ENCODE data around the gene TDRD7.
"Not testable (repeated sequence)": the region's sequence is repeated elsewhere in the genome, so short reads cannot be mapped to it uniquely, and the experiment has no call there.

Gene TDRD7

GRCh38 chr9:97418880-97419279 lies 7.0 kb downstream of the TDRD7 start:
- in situ Hi-C loops (cut with HindIII; ENCODE audit: low sequenced_read_pairs) = loop anchor here (10.0 kb wide), 1 partner anchor 196 kb away; no protein-coding TSS in a partner anchor

GRCh38 chr9:97419309-97419867 lies 7.5 kb downstream of the TDRD7 start:
- in situ Hi-C loops (cut with HindIII; ENCODE audit: low sequenced_read_pairs) = loop anchor here (10.0 kb wide), 1 partner anchor 195 kb away; no protein-coding TSS in a partner anchor

- in situ Hi-C loops (cut with HindIII; ENCODE audit: low sequenced_read_pairs) = no loop called here
These were observed 13.6 kb downstream of the TDRD7 start for GRCh38 chr9:97425336-97425972.

GRCh38 chr9:97425973-97426336 lies 14.1 kb downstream of the TDRD7 start:
- in situ Hi-C loops (cut with HindIII; ENCODE audit: low sequenced_read_pairs) = no loop called here

- in situ Hi-C loops (cut with HindIII; ENCODE audit: low sequenced_read_pairs) = no loop called here
These were observed 16.0 kb downstream of the TDRD7 start for GRCh38 chr9:97427885-97428284.

- in situ Hi-C loops (cut with HindIII; ENCODE audit: low sequenced_read_pairs) = no loop called here
These were observed 18.6 kb downstream of the TDRD7 start for GRCh38 chr9:97430316-97431043.

- in situ Hi-C loops (cut with HindIII; ENCODE audit: low sequenced_read_pairs) = no loop called here
These were observed 19.1 kb downstream of the TDRD7 start for GRCh38 chr9:97431044-97431441.

GRCh38 chr9:97431549-97432143 lies 19.8 kb downstream of the TDRD7 start:
- in situ Hi-C loops (cut with HindIII; ENCODE audit: low sequenced_read_pairs) = no loop called here

GRCh38 chr9:97437051-97437600 lies 25.2 kb downstream of the TDRD7 start:
- in situ Hi-C loops (cut with HindIII; ENCODE audit: low sequenced_read_pairs) = no loop called here

GRCh38 chr9:97438257-97438656 lies 26.4 kb downstream of the TDRD7 start:
- in situ Hi-C loops (cut with HindIII; ENCODE audit: low sequenced_read_pairs) = no loop called here

GRCh38 chr9:97438666-97439065 lies 26.8 kb downstream of the TDRD7 start:
- in situ Hi-C loops (cut with HindIII; ENCODE audit: low sequenced_read_pairs) = no loop called here

GRCh38 chr9:97440160-97440559 lies 28.3 kb downstream of the TDRD7 start:
- in situ Hi-C loops (cut with HindIII; ENCODE audit: low sequenced_read_pairs) = no loop called here

- in situ Hi-C loops (cut with HindIII; ENCODE audit: low sequenced_read_pairs) = no loop called here
These were observed 29.8 kb downstream of the TDRD7 start for GRCh38 chr9:97441729-97442128.

GRCh38 chr9:97445119-97445701 lies 33.3 kb downstream of the TDRD7 start:
- in situ Hi-C loops (cut with HindIII; ENCODE audit: low sequenced_read_pairs) = no loop called here

- in situ Hi-C loops (cut with HindIII; ENCODE audit: low sequenced_read_pairs) = no loop called here
These were observed 35.1 kb downstream of the TDRD7 start for GRCh38 chr9:97447001-97447400.

GRCh38 chr9:97453573-97453972 lies 41.7 kb downstream of the TDRD7 start:
- in situ Hi-C loops (cut with HindIII; ENCODE audit: low sequenced_read_pairs) = not testable (repeated sequence)

GRCh38 chr9:97456841-97457240 lies 44.9 kb downstream of the TDRD7 start:
- in situ Hi-C loops (cut with HindIII; ENCODE audit: low sequenced_read_pairs) = not testable (repeated sequence)

GRCh38 chr9:97459326-97459725 lies 47.4 kb downstream of the TDRD7 start:
- in situ Hi-C loops (cut with HindIII; ENCODE audit: low sequenced_read_pairs) = no loop called here

- in situ Hi-C loops (cut with HindIII; ENCODE audit: low sequenced_read_pairs) = loop anchor here (5.0 kb wide), 1 partner anchor 45 kb away; no protein-coding TSS in a partner anchor
These were observed 50.3 kb downstream of the TDRD7 start for GRCh38 chr9:97462159-97462558.

- in situ Hi-C loops (cut with HindIII; ENCODE audit: low sequenced_read_pairs) = loop anchor here (5.0 kb wide), 1 partner anchor 44 kb away; no protein-coding TSS in a partner anchor
These were observed 51.0 kb downstream of the TDRD7 start for GRCh38 chr9:97462914-97463313.

Measured in endothelial cell of hepatic sinusoid (primary cell).